IMR-90 (cell line): ENCODE measurements around the gene UPK1A.

Source experiments
- BHLHE40 ChIP-seq: fragments of 150-350 bp; IDR thresholded peaks from 2 replicates; pipeline ENCODE4 v1.6.1; 2016; ENCODE audit warnings: mild to moderate bottlenecking, low read depth, low read length
- CTCF ChIP-seq: conservative IDR thresholded peaks from 2 replicates; pipeline ENCODE4 v1.5.1; 2012; ENCODE audit warnings: mild to moderate bottlenecking, low read depth, low read length, improper control_type of control experiment
- POLR2A ChIP-seq: IDR thresholded peaks from 2 replicates; pipeline ENCODE4 v1.6.1; 2012; ENCODE audit warnings: mild to moderate bottlenecking, low read depth, low read length
- RFX5 ChIP-seq: IDR thresholded peaks from 2 replicates; pipeline ENCODE4 v1.8.0; 2012; ENCODE audit warnings: low read depth, mild to moderate bottlenecking, low read length, moderate library complexity

- TF ChIP-seq BHLHE40 (peak; percentile 12; the same call in 1 of the 2 replicates), RFX5 (peak; percentile 79), CTCF (no peak), POLR2A (peak; percentile 80; the same call in 1 of the 2 replicates)
Observed at GRCh38 chr19:35628565-35629331, 37.6 kb upstream of the UPK1A start, which contains the start of gene RBM42.
